Activated CD8-positive, alpha-beta memory T cell treated with anti-CD3 and anti-CD28 coated beads, Interleukin-2, amount 50 U/mL, for 4 hours (primary cell): ENCODE measurements around the gene KIF13A.
"Not testable (repeated sequence)": the region's sequence is repeated elsewhere in the genome, so short reads cannot be mapped to it uniquely, and the experiment has no call there.

Experiments used
- DNase-seq: peaks from one replicate; pipeline ENCODE4 v3.0.0-alpha.2; 2020

The KIF13A gene

DNA sequence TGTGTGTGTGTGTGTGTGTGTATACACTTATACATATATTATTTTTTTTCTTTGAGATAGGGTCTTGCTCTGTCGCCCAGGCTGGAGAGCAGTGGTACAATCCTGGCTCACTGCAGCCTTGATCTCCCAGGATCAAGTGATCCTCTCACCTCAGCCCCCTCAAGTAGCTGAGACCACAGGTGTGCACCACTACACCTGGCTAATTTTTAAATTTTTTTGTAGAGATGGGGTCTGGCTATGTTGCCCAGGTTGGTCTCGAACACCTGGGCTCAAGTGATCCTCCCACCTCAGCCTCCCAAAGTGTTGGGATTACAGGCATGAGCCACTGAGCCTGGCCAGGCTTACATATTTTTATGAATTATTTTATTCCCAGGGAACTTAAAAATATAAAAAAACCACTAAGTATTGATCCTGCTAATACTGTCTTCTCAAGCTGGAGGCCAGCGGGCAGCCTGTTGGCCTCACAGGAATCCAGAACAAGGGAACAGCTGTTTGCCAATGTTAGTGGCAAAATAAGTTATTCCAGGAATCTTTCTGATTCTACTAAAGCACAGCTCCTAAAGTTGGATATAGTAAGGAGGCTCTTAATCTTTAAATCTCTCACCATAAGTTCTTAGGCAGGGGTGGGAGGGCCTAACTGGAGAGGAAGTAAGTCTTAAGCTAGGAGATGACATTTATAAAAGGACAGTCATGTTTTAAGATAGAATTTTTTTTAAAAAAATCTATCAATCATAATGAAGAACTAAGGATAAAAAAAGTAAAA lies 145.2 kb downstream of the KIF13A start:
- no peak for DNase-seq

- DNase-seq = no peak
These were observed 147.8 kb downstream of the KIF13A start for GRCh38 chr6:17839513-17840223.

- no peak for DNase-seq
These were observed 151.1 kb downstream of the KIF13A start for GRCh38 chr6:17836293-17836692.

- DNase-seq = no peak
These were observed 151.7 kb downstream of the KIF13A start for GRCh38 chr6:17835784-17836183.

DNA sequence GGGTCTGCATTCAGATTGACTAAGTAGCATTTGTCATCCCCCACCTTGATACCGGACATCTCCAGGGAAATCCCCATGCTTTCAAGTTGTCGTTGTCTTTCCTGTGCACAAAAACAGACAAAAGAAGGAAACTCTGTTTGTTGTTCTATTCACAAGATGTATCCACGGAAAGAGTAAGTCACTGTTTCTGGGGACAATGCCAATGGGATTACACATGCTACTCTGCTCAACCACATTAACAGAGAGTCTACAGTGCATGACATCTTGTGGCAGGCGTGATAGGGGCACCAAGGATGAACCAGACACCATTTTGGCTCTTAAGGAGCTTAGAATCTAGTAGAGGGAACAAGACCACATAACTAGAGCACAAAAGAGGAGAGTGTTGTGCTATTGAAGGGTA lies 156.3 kb downstream of the KIF13A start:
- no peak for DNase-seq

- no peak for DNase-seq
These were observed 157.5 kb downstream of the KIF13A start for GRCh38 chr6:17829905-17830304.

DNA sequence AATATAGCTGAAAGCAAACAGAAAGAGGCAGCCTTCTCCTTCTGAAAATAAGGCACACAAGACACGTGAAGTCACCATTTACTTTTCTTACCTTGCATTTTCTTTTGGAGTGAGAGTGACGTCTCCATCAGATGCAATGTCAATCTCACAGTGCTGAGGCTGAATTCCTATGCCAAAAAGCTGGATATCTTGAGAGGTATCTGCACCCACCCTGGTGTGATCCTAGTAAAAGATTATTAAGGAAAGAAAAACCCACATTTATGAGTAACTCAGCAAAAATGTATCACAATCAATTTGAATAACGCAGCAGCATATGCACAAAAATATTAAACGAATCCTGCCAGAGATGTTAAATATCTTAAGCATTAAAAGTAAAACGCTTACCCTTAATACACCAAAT lies 159.3 kb downstream of the KIF13A start:
- DNase-seq = no peak

- DNase-seq = no peak
These were observed 161.1 kb downstream of the KIF13A start for GRCh38 chr6:17826301-17826700.

- no peak for DNase-seq
These were observed 167.4 kb downstream of the KIF13A start for GRCh38 chr6:17820055-17820454.

DNA sequence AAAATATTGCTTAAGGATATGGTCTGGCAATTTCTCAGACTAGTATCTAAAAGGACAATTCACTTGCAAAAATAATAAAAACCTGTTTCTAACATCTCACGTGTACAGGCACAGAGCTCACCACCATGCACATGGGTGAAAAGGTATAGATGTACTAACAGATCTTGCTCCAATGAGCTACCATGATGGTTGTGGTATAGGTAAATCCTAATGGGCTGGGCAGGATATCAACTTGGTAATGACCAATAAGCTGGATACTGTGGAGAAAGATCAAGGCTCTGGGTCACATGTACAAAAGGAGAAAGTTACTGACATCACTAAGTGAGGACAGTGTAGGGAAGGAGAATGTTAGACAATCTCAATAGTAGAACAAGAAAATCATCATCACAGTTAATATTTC lies 169.7 kb downstream of the KIF13A start:
- DNase-seq = no peak

- DNase-seq = no peak
These were observed 170.4 kb downstream of the KIF13A start for GRCh38 chr6:17816921-17817611.

DNA sequence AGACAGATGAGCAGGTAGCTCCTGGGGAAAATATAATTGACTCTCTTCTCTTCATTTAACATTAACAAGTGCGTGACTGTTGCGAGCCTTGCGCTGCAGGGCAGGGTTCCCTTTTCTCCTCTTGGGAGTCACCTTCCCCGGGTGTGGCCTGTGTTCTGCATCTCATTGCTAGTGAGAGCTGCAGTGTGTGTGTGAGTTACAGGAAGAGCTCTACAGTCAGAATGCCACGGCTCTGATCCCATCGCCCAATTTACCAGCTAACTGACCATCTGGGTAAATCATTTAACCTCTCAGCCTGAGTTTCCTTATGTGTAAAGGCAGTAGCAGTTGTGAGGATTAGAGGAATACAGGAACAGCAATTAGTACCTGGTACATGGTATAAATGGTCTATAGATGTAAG lies 173.9 kb downstream of the KIF13A start:
- no peak for DNase-seq

GRCh38 chr6:17812311-17812710 lies 175.1 kb downstream of the KIF13A start:
- DNase-seq = no peak

- no peak for DNase-seq
These were observed 178.8 kb downstream of the KIF13A start for GRCh38 chr6:17808609-17809008.

GRCh38 chr6:17807431-17807830 lies 180.0 kb downstream of the KIF13A start:
- not testable (repeated sequence) for DNase-seq

DNA sequence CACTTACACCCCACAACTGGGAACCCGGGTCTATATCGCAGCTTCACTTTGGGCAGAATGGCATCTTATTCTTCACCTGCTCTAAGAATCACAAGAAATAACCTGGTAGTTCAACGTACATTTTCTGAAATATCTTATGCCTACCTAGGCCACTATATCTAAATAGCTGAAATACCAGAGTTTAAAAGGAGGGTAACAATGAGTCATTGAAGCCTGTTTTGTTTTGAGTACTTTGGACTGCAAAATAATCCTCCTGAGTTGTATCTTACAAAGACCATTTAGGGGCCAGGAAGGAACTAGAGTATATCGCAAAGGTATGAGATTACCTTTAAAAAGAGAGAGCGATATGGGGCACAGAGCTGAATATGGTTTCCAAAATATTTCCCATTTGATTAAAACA lies 184.0 kb downstream of the KIF13A start:
- no peak for DNase-seq

DNA sequence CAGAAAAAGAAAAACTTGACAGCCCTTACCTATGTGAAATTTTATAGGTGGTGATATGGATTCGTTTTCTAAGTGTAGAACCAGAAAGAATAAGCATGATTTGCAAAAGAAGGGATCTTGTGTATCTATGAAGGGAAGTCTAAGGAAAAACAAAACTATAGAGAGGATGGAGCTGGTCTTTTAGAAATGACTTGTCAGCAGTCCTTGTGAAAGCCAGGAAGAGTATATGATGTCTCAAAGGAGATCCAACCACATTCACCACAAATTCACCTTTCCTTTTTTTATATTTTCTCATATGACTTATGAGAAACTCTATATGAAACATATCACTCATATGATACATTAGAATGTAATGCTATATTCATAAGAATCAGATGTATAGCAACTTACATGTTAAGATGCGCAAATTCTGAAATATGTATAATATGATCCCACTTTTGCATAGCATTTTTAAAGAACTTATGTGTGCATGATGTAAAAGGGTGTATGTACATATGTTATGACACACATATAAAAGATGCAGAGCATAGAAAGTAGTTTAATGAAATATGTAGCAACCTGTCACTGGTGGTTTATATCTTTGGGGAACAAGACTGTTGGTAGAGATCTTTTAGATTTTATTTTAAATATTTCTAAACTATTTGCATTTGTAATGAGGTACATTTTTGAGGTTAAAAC lies 188.8 kb downstream of the KIF13A start:
- DNase-seq = no peak

DNA sequence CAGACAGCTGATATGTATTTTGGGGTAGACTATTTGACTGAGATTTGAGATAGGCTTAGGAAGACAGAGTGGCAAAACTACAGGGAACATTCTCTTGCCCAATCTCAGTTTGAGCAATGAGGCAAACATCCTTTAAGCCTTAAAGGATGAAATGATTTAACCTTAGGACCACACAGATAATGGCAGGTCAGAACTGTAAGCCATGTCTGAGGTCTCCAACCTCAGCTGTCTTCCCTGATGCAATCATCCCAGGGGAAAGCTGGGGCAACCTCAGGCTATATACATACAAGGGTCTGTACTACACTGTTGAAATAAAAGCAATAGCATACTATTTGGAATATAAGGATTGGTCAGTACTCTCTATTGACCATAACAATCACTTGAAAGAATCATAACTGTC lies 196.9 kb downstream of the KIF13A start:
- DNase-seq = no peak

GRCh38 chr6:17785094-17785787 lies 202.2 kb downstream of the KIF13A start:
- DNase-seq = no peak

GRCh38 chr6:17780061-17780460 lies 207.4 kb downstream of the KIF13A start:
- no peak for DNase-seq

- DNase-seq = no peak
These were observed 215.8 kb downstream of the KIF13A start for GRCh38 chr6:17771609-17772008.

- DNase-seq = no peak
These were observed 218.6 kb downstream of the KIF13A start for GRCh38 chr6:17768881-17769280.

DNA sequence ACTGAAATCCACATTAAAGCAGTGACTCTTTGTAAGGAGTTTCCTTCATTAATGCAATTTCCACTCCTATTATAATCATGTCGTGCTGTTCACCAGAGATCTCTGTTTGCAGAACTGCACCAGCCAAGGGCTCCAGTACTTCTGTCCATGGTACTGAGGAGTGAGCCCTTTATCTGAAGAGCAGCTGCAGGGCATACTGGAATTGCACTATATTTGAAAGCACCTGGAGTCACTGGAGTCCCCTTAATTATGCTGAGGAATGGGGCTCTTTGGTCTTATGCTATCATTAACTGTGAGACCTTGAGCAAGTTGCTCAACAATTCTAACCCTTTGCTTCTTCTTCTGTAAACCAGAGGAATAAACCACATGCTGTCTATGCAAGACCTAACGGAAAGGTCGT lies 219.0 kb downstream of the KIF13A start:
- DNase-seq = no peak
